Embryonic facial prominence (tissue), 1 donor: ENCODE measurements around the gene FRMD4A.

Source experiments
- DNase-seq: peaks from one replicate; pipeline ENCODE4 v3.0.0-alpha.2; 2016; ENCODE audit errors: extremely low spot score

The FRMD4A gene

DNA sequence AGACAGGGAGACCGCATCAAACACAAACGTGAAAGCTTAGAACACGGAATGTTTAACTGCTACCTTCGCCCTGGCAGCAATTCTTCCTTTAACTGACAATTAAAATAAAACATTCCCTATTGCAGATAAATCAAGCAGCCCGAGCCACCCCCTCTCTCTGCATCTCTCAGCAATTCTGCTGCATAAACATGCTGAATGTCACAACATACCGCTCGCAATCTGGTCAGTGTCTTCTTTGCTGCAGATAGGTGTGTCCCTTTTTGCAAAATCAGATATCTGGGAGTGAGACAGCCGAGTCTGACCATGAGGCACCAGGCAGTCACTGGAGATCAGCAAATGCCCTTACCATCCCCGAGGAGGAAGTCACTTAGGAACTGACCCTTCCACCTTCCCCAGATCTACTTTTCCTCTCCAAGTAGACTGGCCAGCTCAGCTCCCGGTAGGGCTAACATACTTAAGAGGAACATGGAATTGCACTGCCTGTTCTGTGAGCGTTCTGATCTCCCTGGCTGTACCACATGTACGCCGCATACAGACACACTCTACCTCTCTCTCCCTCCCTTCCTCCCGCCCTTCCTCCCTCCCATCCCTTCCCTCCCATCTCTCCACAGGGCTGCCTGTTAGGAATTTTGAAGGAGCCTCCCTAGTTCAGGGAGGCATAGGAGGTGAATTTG lies at the start of gene FRMD4A:
TSS of gene FRMD4A (minus strand) at position 537 of the 674 bp plus-strand sequence.
- no peak for DNase-seq

DNA sequence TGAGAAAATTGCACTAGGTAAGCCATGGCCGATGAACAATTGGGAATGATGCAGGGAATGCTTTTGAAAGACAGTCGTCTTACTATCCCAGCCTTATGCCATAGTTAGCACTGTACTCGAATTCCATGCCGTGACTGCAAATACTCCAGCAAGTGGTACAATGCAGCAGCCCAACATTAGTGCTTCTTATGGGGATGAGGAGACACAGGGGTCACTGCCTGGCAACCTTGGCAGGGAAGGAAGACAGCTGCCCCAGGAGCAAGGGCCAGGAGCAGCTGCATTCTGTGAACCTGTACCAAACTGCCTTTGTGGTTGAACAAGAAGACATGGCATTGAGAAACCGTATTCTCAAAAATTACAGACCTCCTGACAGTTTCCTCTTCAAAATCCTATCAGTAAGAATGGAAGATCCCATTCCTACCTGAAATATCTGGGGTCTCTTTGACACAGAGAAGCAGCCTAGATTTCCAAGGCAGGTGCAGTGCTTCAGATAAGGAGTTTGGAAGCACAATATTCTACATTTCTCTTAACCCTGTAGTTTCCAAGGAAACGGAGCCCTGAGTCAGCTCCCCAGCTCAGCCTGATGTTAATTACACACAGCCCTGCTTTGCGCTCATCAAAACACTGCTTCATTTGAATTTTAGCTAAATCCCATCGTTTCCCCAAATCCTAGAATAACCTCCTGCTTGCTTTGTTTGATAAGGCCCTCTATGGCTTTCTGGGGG lies 49.0 kb upstream of the FRMD4A start:
- no peak for DNase-seq

DNA sequence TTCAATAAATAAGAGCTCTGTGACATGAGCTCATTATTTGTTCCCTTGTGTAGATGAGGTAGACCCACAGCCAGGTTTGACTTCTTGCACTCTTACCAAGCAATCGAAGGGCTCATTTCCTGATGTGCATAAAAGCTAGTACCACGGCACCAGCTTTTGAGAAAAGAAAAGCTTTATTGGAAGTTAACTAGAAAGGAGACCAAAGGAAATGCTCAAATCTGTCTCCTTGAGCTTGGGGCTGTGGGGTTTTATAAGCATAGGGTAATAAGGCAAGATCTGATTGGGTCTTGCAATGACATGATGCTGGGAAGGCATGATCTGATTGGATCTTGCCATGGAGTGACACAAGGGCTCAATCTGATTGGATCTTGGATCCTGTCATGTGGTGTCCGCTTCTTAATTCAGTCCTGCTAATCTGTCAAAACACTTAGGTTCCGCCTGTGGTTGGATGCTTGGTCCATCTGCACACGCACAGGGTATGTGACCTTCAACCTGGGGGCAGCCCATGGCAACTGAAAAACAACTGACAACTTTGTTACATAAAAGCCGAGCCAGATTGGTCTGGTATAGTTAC lies 47.8 kb upstream of the FRMD4A start:
- no peak for DNase-seq

DNA sequence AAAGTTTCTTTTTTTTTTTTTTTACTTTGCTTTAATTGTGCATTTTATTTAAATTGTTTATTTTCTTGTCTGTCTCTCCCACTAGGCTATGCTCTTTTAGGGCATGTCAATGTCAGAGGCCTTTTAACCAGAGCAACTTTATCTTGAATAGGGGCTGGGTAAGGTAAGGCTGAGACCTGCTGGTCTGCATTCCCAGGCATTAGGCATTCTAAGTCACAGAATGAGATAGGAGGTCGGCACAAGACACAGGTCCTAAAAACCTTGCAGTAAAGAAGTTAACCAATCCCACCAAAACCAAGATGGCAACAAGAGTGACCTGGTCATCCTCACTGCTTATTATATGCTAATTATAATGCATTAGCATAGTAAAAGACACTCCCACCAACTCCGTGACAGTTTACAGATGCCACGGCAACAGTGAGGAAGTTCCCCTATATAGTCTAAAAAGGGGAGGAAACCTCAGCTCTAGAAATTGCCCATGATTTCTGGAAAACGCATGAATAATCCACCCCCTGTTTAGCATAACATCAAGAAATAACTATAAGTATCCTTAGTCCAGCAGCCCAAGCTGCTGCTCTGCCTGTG lies 47.0 kb upstream of the FRMD4A start:
- no peak for DNase-seq

DNA sequence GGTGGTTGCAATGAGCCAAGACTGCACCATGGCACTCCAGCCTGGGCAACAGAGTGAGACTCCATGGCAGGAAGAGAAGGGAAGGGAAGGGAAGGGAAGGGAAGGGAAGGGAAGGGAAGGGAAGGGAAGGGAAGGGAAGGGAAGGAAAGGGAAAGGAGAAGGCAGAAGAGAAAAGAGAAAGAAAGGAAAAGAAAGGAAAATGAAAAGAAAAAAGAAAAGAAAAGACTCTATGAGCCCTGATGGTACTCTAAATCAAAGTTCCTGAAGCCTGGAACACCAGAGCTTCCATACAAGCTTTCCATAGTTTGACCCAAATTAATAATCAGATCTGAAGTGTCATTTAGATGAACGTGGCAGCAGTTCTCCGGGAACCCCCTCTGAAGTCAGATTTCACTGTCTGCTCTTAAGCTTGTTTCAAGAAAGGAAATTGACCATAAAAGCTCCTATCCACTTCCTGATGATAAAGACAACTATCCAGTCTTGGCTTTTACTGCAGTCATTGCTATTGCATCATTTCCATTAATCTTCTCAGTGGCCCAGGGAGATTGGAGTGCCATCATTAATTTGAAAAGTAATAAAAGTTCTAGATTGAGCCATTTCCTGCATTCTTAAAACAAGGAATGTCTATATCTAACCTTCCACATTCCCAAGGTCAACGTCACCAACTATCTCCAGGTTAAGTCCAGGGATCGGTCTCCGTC lies 44.2 kb upstream of the FRMD4A start:
- no peak for DNase-seq

DNA sequence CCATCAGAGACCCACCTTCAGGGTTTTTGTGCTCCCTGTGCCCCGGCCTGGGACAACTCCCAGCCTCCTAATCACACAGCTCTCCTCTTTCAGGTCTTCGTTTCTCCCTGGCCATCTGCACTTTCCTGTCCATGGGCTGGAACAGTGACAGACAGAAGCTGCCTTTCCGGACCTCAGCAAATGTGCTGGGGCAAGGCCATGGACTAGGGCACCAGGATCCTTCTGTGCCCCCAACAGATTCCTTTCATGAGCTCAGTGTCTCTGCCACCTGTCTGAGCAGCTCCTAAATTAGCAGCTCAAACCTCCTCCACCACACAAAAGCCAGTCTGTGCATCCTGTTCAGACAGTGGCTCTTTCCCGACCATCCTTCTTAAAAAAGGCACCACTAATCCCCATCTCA lies 41.9 kb upstream of the FRMD4A start:
- no peak for DNase-seq

DNA sequence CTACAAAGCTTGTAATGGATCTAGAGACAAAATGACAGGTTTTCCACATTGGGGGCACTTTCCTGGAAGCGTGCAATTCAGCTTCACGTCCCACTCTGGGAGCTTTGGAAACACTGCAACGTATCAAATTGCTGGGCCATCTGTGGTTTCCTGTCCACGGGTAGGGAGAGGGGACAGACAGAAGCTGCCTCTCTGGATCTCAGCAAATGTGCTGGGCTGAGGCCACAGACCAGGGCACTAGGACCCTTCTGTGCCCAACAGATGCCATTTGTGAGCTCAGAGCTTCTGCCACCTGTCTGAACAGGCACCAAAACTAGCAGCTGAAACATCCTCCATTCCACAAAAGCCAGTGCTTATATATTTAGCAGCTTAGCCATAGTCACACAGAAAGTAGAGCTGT lies 40.9 kb upstream of the FRMD4A start:
- DNase-seq = no peak

DNA sequence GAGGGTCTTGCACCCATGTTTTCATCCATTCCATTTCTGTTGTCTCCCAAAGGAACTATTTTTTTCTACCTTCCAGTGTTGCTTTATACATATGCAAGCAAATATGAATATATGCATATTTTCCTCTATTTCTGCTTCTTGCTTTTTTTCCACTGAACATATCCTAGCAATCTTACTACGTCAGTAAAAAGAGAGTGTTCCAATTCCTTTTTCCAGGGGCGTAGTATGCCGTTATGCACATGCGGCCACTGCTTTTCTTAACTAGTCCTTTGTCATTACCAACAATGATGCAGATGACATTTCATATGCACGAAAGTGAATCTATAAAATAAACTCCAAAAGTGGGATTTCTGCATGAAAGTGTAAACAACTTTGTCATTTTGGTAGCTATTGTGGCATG lies 40.2 kb upstream of the FRMD4A start:
- DNase-seq = no peak

DNA sequence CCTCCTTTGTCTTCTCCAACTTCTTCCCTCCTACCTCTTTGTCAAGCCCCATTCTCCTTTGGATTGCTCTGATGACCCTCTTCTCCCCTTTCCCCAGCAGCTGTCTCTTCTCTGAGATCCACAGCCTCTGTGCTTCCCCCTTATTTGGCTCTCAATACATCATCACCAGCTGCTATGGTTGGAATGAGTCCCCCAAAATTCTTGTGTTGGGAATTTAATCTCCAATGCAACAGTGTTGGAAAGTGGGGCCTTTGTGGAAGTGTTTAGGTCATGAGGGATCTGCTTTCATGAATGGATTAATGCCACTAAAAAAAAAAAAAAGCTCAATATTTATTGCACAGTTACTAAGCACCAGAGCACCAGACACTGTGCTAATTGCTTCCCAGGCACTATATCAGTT lies 39.2 kb upstream of the FRMD4A start:
- DNase-seq = no peak

DNA sequence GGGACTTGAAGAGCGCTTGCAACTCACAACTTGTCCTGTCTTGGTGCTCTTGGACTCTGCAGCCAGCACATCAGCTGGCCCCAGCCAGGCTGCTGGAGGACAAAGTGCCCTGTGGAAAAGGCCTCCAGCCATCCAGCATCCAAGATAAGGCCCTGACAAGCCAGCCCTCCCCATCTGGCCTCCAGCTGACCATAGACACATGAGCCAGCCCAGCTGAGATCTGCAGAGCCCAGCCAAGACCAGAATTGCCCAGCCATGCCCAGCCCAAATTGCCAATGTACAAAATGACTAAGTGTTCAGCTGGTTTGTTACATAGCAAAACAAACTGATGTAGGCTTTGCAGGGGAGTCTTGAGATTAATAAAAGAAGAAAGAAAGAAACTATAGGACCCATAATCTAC lies 36.0 kb upstream of the FRMD4A start:
- DNase-seq = no peak

DNA sequence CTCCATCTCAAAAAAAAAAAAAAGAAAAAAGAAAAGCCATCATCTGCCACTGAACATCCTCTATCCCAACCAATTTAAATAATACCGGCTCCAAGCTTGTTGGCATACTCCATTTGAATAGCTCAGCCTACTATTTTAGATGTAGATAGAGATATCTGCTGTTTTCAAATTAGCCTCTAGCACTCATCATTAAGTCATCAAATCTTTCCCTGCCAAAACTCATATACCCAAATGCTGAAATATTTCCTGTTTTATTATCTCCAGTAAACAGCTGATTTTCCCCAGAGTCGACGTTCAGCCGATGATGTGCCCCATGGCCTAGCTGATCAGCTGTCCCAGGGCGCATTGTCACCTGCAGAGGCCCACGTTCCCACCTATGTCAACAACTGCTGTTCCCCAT lies 34.5 kb upstream of the FRMD4A start:
- no peak for DNase-seq

DNA sequence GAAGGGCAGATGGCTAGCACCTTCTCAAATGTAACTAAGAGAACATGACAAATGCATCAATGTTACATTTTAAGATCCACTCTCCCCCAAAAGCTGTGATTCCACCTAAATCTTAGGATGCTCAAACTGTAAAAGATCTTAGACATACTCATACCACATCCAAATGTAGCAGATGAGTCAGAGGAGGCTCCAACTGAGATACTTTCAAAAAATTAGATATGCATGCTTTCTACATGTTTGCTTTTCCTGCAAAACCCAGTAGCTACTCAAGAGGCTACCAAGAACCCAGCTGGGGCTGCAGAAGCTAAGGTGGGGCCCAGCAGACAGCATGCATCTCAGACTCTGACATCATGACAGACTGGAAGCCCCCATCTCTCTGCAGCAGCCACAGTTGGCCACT lies 31.4 kb upstream of the FRMD4A start:
- DNase-seq = no peak

DNA sequence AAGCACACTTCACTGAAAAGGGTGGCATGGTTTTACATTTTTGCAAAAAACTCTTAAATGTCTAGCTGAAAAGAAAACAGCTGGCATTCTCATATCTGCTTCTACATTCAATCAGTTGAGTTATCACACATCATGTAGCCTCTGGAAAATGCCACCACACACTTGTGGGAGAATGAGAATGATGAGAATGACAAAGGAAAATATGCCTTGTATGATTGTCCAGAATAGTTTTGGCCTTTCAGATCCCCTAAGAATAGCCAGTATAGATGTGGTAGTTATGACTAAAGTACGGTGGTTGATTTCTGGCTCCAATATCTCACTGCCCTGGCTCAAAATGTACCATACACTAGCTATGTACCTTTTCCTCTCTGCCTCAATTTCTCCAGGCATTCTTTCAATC lies 30.2 kb upstream of the FRMD4A start:
- DNase-seq = no peak

DNA sequence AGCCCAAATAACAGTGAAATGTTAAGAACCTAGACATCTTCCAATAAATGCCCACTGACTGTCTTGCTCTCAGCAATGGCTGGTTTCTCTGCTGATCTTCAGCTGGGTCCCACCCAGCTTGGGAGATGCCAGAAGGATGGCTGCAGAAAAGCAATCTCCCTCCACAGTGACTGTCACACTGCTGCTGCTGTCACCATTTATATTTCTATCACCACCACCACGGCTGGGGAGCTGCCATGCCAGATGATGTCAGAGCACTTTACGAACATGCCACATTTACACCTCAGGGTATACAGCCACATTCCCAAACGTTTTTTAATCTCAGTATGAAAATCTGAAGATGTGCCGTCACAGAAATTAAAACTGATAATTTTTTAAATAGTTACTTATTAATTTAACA lies 29.8 kb upstream of the FRMD4A start:
- no peak for DNase-seq

DNA sequence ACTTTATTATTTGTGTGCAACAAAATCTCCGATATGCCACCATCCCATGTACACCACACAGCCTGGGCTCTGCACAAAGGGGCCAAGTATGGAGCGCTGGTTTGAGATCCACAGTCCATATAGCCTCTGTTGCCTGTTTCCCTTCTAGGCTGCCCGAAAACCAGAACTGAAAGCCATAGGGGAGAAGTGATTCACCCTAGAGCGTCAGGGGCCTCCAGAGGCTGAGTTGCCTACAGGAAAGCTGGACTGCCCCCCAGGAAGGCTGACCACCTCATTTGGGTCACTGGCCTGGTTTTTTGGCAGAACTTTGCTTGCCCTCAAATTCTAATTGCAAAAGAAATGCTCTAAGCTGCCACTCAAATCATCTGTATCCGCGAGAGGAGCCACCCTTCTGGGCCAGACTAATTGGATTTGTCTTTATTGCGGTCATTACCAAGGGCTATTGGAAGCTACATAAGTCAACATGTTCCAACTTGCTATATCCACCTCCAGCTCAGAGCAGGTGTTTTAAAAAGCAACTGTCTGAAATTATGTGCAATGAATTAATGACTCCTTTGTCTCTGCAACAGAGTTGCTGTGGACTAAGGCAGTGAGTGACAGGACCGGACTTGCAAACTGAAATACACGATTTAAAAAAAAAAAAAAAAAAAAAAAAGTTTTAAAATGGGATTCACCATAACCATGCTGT lies 28.3 kb upstream of the FRMD4A start:
- DNase-seq = no peak

DNA sequence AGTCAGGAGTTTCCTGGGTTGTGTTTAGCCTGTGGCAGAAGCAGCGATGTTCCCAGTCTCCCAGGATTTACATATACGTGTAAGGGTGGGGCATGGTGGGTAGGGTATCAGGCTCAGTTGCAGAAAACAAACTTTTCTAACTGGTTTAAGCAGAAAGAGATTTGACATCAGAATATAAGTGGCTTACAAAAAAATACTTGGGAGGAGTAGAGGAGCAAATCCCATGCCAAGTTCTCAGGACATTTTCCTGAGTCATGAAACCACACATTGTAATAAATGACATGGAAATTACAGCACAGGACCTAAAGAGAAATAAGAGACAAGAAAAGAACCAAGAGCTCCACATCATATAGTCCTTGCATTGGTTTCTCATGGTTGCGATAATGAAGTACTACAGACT lies 26.2 kb upstream of the FRMD4A start:
- DNase-seq = no peak

DNA sequence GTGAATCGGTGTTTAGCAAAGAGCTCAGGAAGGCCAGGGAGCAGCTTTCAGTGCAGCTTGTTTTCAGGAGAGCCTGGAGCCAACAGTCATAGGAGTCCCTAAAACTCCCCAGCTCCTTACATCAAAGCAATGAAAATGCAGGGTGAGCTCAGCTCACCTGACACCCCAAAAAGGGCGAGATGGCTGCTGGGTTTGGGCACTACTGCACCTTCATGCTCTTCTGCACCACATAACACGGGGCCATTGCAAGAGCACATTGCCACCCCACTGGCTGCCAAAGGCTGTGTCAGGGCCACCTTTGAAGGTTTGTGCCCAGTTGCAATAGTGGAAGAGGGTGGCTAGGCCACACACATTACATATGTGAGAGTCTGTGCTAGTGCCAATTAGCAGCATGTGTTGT lies 25.0 kb upstream of the FRMD4A start:
- no peak for DNase-seq

DNA sequence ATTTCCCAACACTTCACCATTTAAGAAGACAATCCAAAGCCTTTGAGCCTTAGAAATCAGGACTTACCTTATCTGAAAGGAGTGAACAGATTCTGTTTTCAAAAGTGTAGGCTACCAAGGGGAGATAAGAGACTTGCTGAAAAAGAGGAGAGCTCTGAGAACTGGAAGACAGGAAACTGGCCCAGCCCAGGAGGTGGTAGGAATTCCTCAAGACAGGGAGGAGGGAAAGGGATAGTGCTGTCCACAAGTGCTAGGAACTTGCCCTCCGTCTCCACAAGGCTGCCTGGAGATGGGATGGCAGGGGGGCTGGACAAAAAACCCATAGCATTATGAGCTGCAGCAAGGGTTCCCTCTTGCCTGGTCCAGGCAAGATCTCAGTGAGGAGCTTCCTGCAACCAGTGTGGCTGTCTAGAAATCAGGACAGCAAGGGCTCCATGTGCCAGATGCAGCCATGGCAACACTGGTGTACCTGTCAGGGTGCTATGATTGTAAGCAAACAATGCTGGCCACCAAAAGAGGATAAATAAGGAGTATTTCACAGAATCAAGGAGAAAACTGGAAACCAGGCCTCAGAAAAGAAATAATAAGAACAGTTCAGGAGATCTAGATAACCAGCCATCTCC lies 22.7 kb upstream of the FRMD4A start:
- no peak for DNase-seq

DNA sequence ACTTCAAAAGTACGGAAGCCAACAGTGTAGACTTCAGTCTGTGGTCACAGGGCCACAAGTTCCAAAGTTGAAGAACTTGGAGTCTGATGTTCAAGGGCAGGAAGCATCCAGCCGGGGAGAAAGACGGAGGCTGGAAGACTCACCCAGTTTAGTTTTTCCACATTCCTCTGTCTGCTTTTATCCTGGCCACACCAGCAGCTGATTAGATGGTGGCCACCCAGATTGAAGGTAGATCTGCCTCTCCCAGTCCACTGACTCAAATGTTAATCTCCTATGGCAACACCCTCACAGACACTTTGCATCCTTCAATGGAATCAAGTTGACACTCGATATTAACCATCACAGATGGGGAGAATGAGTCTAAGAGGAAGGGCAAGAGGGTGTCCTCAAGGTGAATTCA lies 19.3 kb upstream of the FRMD4A start:
- no peak for DNase-seq

DNA sequence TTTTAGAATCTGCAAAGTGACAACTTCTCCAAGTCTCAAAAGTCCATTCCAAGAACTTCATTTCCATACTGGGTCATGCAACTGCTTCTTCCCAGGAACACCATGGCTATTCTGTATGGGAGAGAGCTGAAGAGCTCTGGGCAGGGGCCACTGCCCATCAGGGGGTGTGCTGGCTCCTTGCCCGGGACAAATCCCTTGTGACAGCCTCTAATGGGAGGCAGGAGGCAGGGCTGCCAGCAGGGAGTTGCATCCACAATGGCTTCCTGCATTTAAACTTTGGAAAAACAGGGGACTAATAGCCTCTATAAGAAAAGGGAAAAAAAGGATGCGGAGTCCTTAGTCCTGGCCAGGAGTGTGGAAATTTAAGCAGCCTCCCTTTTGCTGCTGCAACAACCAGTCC lies 18.4 kb upstream of the FRMD4A start:
- no peak for DNase-seq

DNA sequence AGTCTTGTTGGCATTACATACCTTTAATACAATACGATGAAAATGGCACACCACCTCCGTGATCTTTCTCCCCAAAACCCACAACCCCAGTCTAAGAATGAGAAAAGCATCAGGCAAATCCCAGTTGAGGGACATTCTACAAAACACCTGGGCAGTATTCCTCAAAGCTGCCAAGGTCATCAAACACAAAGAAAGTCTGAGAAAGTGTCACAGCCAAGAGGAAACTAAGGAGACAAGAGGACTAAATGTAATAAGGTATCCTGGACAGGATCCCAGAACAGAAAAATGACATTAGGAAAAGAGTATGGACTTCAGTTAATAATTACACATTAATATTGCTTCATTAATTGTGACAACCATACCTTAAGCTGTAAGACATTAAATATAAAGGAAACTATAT lies 14.5 kb upstream of the FRMD4A start:
- DNase-seq = no peak
